HL-60 (cell line): ENCODE results near the gene MYO10.

Experiments
- POLR2AphosphoS5 ChIP-seq: IDR thresholded peaks from 2 replicates; pipeline ENCODE4 v1.6.1; 2012; ENCODE audit warnings: low read depth
- TF ChIP-seq, protein P1 (sequence below): IDR thresholded peaks from one replicate; pipeline ENCODE4 v1.5.1; 2011; ENCODE audit warnings: low read length, control low read depth, inconsistent platforms; ENCODE audit not compliant: insufficient read depth
- TF ChIP-seq, protein P2 (sequence below): IDR thresholded peaks from 2 replicates; pipeline ENCODE4 v1.6.1; 2012; ENCODE audit warnings: low read depth; ENCODE audit not compliant: insufficient replicate concordance

DNA sequence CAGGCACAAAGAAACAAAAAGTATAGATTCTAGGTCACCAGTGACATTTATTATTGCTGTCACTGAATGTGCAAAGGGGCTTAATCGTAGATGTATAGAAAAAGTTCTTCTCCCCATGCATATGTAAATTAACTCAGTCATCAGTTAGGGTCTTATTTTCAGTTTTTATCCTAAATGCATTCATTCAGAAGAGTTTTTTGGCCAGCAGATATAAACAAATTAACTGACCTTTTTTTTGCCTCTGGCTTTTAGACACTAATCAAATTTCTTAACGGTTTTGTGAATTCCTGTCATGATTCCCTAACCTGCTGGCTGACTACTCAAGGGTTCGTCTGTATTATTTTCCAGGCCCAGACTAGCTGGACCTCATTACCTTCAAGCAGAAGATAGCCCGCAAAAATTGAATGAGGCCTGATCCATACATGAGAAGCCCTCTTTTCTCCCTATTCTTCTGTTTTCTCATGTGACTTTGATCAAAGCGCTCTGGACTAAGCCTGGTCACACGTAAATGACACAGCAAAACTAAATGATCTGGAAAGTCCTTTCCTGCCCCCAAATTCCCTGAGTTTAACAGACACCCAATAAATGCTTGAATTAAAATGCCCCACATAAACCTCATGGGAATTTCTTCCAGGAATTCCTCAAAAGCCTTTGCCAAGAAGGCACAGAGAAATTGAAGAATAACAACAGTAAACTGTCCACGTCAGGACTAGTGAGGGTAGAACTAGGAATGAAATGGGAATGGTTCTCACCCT lies 83.7 kb downstream of the MYO10 start:
- TF ChIP-seq, protein P1, sequence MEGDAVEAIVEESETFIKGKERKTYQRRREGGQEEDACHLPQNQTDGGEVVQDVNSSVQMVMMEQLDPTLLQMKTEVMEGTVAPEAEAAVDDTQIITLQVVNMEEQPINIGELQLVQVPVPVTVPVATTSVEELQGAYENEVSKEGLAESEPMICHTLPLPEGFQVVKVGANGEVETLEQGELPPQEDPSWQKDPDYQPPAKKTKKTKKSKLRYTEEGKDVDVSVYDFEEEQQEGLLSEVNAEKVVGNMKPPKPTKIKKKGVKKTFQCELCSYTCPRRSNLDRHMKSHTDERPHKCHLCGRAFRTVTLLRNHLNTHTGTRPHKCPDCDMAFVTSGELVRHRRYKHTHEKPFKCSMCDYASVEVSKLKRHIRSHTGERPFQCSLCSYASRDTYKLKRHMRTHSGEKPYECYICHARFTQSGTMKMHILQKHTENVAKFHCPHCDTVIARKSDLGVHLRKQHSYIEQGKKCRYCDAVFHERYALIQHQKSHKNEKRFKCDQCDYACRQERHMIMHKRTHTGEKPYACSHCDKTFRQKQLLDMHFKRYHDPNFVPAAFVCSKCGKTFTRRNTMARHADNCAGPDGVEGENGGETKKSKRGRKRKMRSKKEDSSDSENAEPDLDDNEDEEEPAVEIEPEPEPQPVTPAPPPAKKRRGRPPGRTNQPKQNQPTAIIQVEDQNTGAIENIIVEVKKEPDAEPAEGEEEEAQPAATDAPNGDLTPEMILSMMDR, result no peak
- TF ChIP-seq POLR2AphosphoS5, result no peak
- TF ChIP-seq, protein P2, sequence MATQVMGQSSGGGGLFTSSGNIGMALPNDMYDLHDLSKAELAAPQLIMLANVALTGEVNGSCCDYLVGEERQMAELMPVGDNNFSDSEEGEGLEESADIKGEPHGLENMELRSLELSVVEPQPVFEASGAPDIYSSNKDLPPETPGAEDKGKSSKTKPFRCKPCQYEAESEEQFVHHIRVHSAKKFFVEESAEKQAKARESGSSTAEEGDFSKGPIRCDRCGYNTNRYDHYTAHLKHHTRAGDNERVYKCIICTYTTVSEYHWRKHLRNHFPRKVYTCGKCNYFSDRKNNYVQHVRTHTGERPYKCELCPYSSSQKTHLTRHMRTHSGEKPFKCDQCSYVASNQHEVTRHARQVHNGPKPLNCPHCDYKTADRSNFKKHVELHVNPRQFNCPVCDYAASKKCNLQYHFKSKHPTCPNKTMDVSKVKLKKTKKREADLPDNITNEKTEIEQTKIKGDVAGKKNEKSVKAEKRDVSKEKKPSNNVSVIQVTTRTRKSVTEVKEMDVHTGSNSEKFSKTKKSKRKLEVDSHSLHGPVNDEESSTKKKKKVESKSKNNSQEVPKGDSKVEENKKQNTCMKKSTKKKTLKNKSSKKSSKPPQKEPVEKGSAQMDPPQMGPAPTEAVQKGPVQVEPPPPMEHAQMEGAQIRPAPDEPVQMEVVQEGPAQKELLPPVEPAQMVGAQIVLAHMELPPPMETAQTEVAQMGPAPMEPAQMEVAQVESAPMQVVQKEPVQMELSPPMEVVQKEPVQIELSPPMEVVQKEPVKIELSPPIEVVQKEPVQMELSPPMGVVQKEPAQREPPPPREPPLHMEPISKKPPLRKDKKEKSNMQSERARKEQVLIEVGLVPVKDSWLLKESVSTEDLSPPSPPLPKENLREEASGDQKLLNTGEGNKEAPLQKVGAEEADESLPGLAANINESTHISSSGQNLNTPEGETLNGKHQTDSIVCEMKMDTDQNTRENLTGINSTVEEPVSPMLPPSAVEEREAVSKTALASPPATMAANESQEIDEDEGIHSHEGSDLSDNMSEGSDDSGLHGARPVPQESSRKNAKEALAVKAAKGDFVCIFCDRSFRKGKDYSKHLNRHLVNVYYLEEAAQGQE, result no peak
